ENCODE results near the gene PAIP1. TPM values are rescaled to one million over a fixed set of nuclear protein-coding genes. Genes with fewer than 3 reads are reported as not detected.

Gene PAIP1
- total RNA-seq, 2 donors from 2014 or later = 19.1 to 44.6 TPM

- H3K9me3 Mint-ChIP-seq = no peaks in the 10 kb centered on the region
- peak overlapping the region in 1 of 2 donors; percentile 3 for H3K27ac Mint-ChIP-seq
- DNase-seq (ENCODE audit: low spot score in 2 of 2) (no peak), ATAC-seq (no peak)
- peaks cover 6 to 17% of the 10 kb centered on the region in 2 donors for H3K36me3 Mint-ChIP-seq
These were observed 59.4 kb downstream of the PAIP1 start for GRCh38 chr5:43497311-43498104.

- Mint-ChIP-seq H3K27ac (no peak overlapping the region), H3K36me3 (no peaks in the 10 kb centered on the region), H3K9me3 (no peaks in the 10 kb centered on the region)
- DNase-seq (ENCODE audit: low spot score in 2 of 2) (no peak), ATAC-seq (no peak)
These were observed 65.6 kb downstream of the PAIP1 start for GRCh38 chr5:43491326-43491725.

GRCh38 chr5:43486353-43486752 is 70.5 kb downstream of the PAIP1 start:
- Mint-ChIP-seq H3K27ac (peak overlapping the region; percentile 94 to 100), H3K9me3 (no peaks in the 10 kb centered on the region), H3K36me3 (peaks cover 16 to 21% of the 10 kb centered on the region in 2 donors)
- no peak for ATAC-seq
- DNase-seq (ENCODE audit: low spot score in 2 of 2) = no peak

GRCh38 chr5:43485406-43485805 is 71.5 kb downstream of the PAIP1 start:
- peak; percentile 11 to 25 for ATAC-seq
- H3K9me3 Mint-ChIP-seq = no peaks in the 10 kb centered on the region

GRCh38 chr5:43484106-43484849 is 72.6 kb downstream of the PAIP1 start:
- no peaks in the 10 kb centered on the region for H3K9me3 Mint-ChIP-seq
- H3K27ac Mint-ChIP-seq = peak overlapping the region; percentile 94 to 100
- ATAC-seq = peak; percentile 71 to 76
- peak; percentile 87 for DNase-seq (ENCODE audit: low spot score in 2 of 2)
- peaks cover 16 to 21% of the 10 kb centered on the region in 2 donors for H3K36me3 Mint-ChIP-seq

More at GRCh38 chr5:43485406-43485805, 71.5 kb downstream of the PAIP1 start:
- Mint-ChIP-seq H3K27ac (peak overlapping the region; percentile 94 to 100), H3K36me3 (peaks cover 16 to 21% of the 10 kb centered on the region in 2 donors)
- peak in 1 of 2 donors; percentile 12 for DNase-seq (ENCODE audit: low spot score in 2 of 2)

- Mint-ChIP-seq H3K9me3 (no peaks in the 10 kb centered on the region), H3K36me3 (peaks cover 16 to 21% of the 10 kb centered on the region in 2 donors), H3K27ac (peak within 1 kb of the TSS; percentile 94 to 100)
- peak; percentile 81 to 85 for ATAC-seq
- DNase-seq (ENCODE audit: low spot score in 2 of 2) = peak; percentile 74 to 79
These were observed 73.4 kb downstream of the PAIP1 start, which contains the start of gene TMEM267 for GRCh38 chr5:43483298-43484105. TMEM267 (minus strand) TSS chr5:43483865; CDS start chr5:43453969, 29,896 bp downstream.

GRCh38 chr5:43482490-43483297 is 74.2 kb downstream of the PAIP1 start:
- H3K36me3 Mint-ChIP-seq = peaks cover 16 to 21% of the 10 kb centered on the region in 2 donors
- peak overlapping the region; percentile 94 to 99 for H3K27ac Mint-ChIP-seq
- ATAC-seq (no peak), DNase-seq (ENCODE audit: low spot score in 2 of 2) (no peak)
- H3K9me3 Mint-ChIP-seq = no peaks in the 10 kb centered on the region

Other genes with a start within 250 kb of the PAIP1 start
- 100 to 1,000 TPM in 1 of 2 donors, 10 to 100 TPM in 1; 80.0 to 116 TPM for gene HMGCS1, start 243.7 kb downstream of the PAIP1 start, total RNA-seq
- 10 to 100 TPM in 1 of 2 donors, 1 to 10 TPM in 1; 4.5 to 18.9 TPM for gene CCL28, start 144.7 kb downstream of the PAIP1 start, total RNA-seq
- 10 to 100 TPM; 14.2 to 16.0 TPM for gene TMEM267, start 73.2 kb downstream of the PAIP1 start, total RNA-seq
- gene C5orf34, start 41.9 kb downstream of the PAIP1 start, total RNA-seq = 10 to 100 TPM; 12.4 to 24.2 TPM
- gene NNT, start 46.1 kb upstream of the PAIP1 start, total RNA-seq = 100 to 1,000 TPM in 1 of 2 donors, 10 to 100 TPM in 1; 89.6 to 174 TPM